ENCODE measurements around the gene SPATA24. TPM values are rescaled to one million over a fixed set of nuclear protein-coding genes. Genes with fewer than 3 reads are reported as not detected.
"Not testable (repeated sequence)": the region's sequence is repeated elsewhere in the genome, so short reads cannot be mapped to it uniquely, and the experiment has no call there.

Gene SPATA24
- total RNA-seq, 2 experiments from 2014 or later, result 3.8 to 4.0 TPM

DNA sequence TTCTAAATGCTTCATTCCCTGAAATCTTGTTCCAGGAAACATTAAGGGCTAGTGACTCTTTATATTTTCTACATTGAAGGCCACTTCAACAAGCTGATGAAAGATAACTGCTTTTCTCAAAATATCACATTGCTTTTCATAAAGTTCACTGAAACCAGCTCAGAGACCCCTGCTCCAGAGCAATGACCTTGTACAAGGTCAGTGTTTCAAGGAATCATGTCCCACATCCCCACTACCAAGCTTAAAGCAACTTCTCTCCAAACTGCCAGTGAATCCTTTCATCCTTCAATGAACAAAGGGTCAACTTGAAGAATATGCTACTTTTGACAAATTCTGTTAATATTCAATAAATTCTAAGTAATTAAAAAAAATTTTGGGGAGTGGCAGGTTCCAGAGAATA is 12.0 kb upstream of the SPATA24 start:
- DNase-seq (no peak), ATAC-seq (peak; percentile 28)
- POLR2A ChIA-PET, result interaction anchor here (0.8 to 1.8 kb wide), 6 partner anchors 10 to 148 kb away, joined by 3 to 9 read pairs (median 3); partner anchors contain the start of gene MATR3
- Mint-ChIP-seq H3K4me3 (peak overlapping the region; percentile 34), H3K9me3 (ENCODE audit: insufficient read depth) (no peaks in the 10 kb centered on the region), H3K36me3 (ENCODE audit: low read depth) (peaks cover 9% of the 10 kb centered on the region), H3K4me1 (ENCODE audit: low read depth) (peaks cover 58% of the 10 kb centered on the region), H3K27ac (peak overlapping the region; percentile 80), H3K27me3 (ENCODE audit: low read depth) (no peaks in the 10 kb centered on the region)
- CTCF ChIA-PET, result interaction anchor here (1.1 to 18.4 kb wide), 4 partner anchors 12 to 159 kb away, joined by 3 to 538 read pairs (median 6); partner anchors contain the start of genes PROB1 and SPATA24

DNA sequence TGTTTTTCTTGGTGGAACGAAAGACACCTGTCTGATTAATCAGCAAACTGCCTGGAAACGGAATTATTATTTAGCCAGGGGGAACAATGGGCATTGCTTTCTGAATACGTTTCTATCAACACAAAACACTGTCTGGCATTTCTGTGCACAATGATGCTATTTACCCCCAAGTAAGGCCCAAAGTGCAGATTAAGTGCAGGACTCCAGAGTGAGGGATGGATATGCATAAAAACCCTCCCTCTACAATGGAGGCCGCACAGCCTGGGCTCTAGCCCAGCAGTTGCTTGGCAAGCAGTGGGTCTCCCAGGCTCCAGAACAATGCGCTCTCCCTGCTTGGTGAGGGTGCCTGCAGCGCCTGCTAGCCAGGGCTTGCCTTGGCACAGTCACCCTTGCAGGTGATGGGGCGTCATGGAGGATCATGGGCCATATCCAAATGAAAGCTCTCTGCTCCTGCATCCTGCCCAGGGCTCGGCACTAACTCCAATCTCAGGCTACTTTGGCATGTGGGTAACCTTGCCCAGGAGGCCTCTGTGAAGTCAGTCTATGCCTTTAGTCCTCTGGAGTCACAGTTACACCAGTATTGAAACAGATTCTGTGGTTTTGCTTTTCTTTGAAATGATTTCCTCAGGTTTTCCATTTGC is 11.5 kb upstream of the SPATA24 start:
- Mint-ChIP-seq H3K4me1 (ENCODE audit: low read depth) (peaks cover 58% of the 10 kb centered on the region), H3K4me3 (peak overlapping the region; percentile 34), H3K27me3 (ENCODE audit: low read depth) (no peaks in the 10 kb centered on the region), H3K36me3 (ENCODE audit: low read depth) (peaks cover 9% of the 10 kb centered on the region), H3K9me3 (ENCODE audit: insufficient read depth) (no peaks in the 10 kb centered on the region), H3K27ac (peak overlapping the region; percentile 80)
- ChIA-PET POLR2A (interaction anchor here (0.8 to 1.8 kb wide), 8 partner anchors 9 to 151 kb away, joined by 3 to 9 read pairs (median 3); partner anchors contain the start of genes MATR3 and SPATA24), CTCF (interaction anchor here (0.6 to 18.4 kb wide), 7 partner anchors 12 to 160 kb away, joined by 3 to 538 read pairs (median 4); partner anchors contain the start of genes PROB1 and SPATA24)
- peak; percentile 43 for DNase-seq
- ATAC-seq, result peak; percentile 84

DNA sequence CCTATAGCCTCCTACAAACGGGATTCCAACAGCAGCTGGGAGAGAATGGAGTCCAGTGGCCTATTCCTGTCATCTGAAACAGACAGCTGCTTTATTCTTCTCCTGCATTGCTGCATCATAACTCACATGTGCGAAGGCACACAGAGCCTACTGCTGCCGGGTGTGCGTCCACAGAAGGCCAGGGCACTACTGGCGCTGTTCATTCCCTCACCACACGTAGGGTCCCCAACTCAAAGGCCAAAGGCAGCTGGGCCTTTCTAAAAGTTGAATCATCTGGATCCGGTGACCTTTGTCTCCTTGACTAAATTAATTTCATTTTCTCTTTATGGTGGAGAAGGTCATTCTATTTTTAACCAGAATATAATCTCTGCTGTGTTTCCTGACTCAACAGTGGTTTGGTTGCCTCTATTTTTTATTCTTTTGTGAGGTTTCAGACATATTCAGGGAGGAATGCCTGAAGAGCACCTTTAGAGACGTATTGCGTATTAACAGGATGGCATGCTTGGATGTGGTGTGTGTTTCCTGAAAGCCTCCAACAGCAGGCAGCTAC is 10.8 kb upstream of the SPATA24 start:
- ChIA-PET CTCF (interaction anchor here (0.6 to 18.4 kb wide), 9 partner anchors 8 to 219 kb away, joined by 3 to 538 read pairs (median 4); partner anchors contain the start of gene SPATA24), POLR2A (interaction anchor here (0.9 to 1.6 kb wide), 6 partner anchors 8 to 151 kb away, joined by 3 to 6 read pairs (median 3); partner anchors contain the start of genes PAIP2 and SPATA24)
- ATAC-seq (no peak), DNase-seq (no peak)
- Mint-ChIP-seq H3K4me1 (ENCODE audit: low read depth) (peaks cover 58% of the 10 kb centered on the region), H3K27me3 (ENCODE audit: low read depth) (no peaks in the 10 kb centered on the region), H3K27ac (peak overlapping the region; percentile 80), H3K4me3 (peak overlapping the region; percentile 32), H3K9me3 (ENCODE audit: insufficient read depth) (no peaks in the 10 kb centered on the region), H3K36me3 (ENCODE audit: low read depth) (peaks cover 9% of the 10 kb centered on the region)

DNA sequence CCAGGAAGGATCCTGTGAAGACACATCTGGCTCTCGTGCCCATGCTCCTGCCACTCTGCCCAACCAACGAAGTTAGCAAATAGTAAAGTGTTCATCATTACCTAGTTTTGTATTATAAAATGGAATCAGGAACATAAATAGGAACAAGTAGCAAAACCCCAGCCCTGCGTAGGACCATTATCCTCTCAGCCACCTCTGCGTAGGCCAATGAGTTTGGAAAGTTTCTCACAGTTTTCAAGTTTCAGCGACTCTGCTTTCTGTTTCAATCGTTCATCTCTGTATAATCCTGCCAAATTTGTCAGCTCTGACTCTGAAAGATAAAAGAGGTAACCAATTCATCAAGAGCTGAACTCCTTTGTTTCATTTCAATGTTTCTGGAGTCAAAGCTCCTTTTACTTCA is 10.1 kb upstream of the SPATA24 start:
- no peak for ATAC-seq
- H3K4me3 Mint-ChIP-seq, result no peak overlapping the region
- peaks cover 9% of the 10 kb centered on the region for H3K36me3 Mint-ChIP-seq (ENCODE audit: low read depth)
- H3K27ac Mint-ChIP-seq, result peak overlapping the region; percentile 30
- no peak for DNase-seq
- H3K4me1 Mint-ChIP-seq (ENCODE audit: low read depth), result peaks cover 58% of the 10 kb centered on the region
- ChIA-PET CTCF (interaction anchor here (0.9 to 18.4 kb wide), 9 partner anchors 9 to 220 kb away, joined by 3 to 538 read pairs (median 3); partner anchors contain the start of genes PAIP2 and SPATA24), POLR2A (interaction anchor here (0.8 to 1.6 kb wide), 7 partner anchors 8 to 152 kb away, joined by 3 to 6 read pairs (median 3); partner anchors contain the start of genes PAIP2 and SPATA24)
- no peaks in the 10 kb centered on the region for H3K27me3 Mint-ChIP-seq (ENCODE audit: low read depth)
- no peaks in the 10 kb centered on the region for H3K9me3 Mint-ChIP-seq (ENCODE audit: insufficient read depth)

DNA sequence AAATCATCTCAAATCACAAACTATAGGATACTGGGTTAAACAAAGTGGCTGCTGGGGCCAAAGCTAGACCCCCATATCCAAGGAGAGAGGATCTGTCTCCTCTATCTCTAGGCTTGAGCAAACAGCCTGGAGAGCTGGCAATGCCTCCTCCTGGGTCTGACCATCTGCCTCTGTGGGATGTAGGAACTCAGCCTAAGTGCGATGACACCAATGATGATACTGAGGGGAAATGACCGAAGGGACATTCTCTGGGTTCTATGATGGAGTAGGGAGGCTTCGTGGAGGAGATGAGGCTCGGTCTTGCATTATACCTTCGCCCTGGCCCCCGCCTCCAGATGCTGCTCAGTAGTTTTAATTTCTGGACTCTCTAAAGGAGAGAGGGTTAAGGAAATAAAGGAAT is 9.3 kb upstream of the SPATA24 start:
- no peak overlapping the region for H3K4me3 Mint-ChIP-seq
- H3K36me3 Mint-ChIP-seq (ENCODE audit: low read depth), result peaks cover 4% of the 10 kb centered on the region
- ATAC-seq, result no peak
- H3K9me3 Mint-ChIP-seq (ENCODE audit: insufficient read depth), result no peaks in the 10 kb centered on the region
- no peak for DNase-seq
- ChIA-PET POLR2A (interaction anchor here (0.8 kb wide), 1 partner anchor 124 kb away, joined by 3 read pairs; no protein-coding TSS in a partner anchor), CTCF (interaction anchor here (1.0 to 18.4 kb wide), 4 partner anchors 9 to 220 kb away, joined by 3 to 538 read pairs (median 3); partner anchors contain the start of genes PAIP2 and SPATA24)
- H3K27me3 Mint-ChIP-seq (ENCODE audit: low read depth), result no peaks in the 10 kb centered on the region
- peaks cover 51% of the 10 kb centered on the region for H3K4me1 Mint-ChIP-seq (ENCODE audit: low read depth)
- no peak overlapping the region for H3K27ac Mint-ChIP-seq

DNA sequence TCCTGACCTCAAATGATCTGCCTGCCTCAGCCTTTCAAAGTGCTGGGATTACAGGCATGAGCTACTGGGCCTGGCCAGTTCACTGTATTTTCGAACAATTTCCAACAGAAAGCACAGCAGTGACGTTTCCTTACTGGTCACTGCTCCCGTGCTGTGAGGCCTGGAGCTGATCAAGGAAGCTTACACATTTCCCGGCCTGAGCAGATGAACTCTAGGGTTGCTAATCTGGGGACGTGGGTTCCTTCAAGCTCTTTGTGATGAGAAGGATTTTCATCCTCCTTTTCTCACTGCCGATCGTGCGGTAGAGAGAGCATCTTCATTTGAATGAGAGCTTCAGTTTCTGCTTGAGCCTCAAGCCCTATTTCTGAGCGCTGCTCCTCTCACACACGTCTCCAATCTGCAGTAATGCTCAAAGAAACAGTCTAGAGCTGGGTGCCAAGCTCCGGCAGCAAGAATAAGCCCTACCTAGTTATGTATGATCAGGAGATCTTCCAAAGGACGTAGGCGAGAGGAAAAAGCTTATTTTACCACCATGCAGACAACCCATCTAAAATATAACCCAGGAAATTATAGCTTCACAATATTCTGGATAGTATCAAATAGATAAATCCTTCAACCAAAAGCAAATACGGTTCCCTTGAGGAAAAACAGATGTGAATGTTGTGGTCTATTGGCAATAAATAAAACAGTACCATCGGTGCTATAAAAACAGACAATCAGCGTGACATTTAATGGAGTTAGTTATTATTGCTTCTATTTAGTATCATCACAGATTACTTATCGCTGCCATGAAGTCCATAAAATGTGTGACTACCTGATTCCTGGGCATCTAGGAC is 7.3 kb upstream of the SPATA24 start:
- ChIA-PET POLR2A (interaction anchor here (0.6 kb wide), 2 partner anchors 116 to 759 kb away, joined by 3 to 4 read pairs; no protein-coding TSS in a partner anchor), CTCF (interaction anchor here (0.6 to 18.4 kb wide), 5 partner anchors 9 to 154 kb away, joined by 3 to 538 read pairs (median 3); no protein-coding TSS in a partner anchor)
- Mint-ChIP-seq H3K9me3 (ENCODE audit: insufficient read depth) (no peaks in the 10 kb centered on the region), H3K4me3 (no peak overlapping the region), H3K4me1 (ENCODE audit: low read depth) (peaks cover 49% of the 10 kb centered on the region), H3K27me3 (ENCODE audit: low read depth) (no peaks in the 10 kb centered on the region), H3K36me3 (ENCODE audit: low read depth) (peaks cover 4% of the 10 kb centered on the region), H3K27ac (no peak overlapping the region)
- ATAC-seq (no peak), DNase-seq (no peak)

DNA sequence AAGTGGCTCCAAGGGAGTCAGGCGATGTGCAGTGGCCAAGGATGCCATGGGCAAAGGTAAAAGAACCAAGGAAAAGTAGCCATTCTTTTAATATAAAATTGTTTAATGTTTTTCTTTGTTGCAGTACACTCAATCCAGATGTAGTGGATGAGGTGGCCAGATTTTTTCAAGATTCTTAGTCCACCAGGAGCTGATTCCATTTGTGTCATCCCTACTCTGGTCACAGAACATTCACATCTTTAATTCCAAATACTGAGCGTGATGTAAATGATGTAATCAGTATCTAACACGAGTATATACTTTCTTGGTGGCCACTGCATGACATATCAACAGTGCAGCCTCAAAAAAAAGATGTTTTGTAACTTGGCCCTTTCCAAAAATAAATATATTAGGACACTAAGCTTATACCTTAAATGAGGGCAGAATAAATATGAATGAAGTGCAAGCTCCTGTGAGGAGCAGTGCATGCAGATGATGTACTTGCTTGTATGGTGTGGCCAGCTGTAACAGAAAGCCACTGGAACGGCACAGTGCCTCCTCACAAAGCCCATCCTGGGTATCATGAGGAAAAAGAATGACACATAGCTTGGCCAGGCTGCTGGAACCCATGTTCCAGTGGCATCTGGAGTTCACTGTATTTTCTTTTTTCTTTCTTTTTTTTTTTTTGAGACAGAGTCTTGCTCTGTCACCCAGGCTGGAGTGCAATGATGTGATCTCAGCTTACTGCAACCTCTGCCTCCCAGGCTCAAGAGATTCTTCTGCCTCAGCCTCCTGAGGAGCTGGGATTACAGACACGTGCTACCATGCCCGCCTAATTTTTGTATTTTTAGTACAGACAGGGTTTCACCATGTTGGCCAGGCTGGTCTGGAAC is 6.5 kb upstream of the SPATA24 start:
- Mint-ChIP-seq H3K4me1 (ENCODE audit: low read depth) (peaks cover 41% of the 10 kb centered on the region), H3K4me3 (no peak overlapping the region), H3K27ac (no peak overlapping the region), H3K9me3 (ENCODE audit: insufficient read depth) (no peaks in the 10 kb centered on the region), H3K27me3 (ENCODE audit: low read depth) (no peaks in the 10 kb centered on the region), H3K36me3 (ENCODE audit: low read depth) (peaks cover 4% of the 10 kb centered on the region)
- CTCF ChIA-PET, result interaction anchor here (0.6 to 18.4 kb wide), 3 partner anchors 11 to 123 kb away, joined by 3 to 538 read pairs (median 23); no protein-coding TSS in a partner anchor
- no peak for DNase-seq
- no peak for ATAC-seq
- POLR2A ChIA-PET, result interaction anchor here (0.6 kb wide), 1 partner anchor 116 kb away, joined by 4 read pairs; no protein-coding TSS in a partner anchor

DNA sequence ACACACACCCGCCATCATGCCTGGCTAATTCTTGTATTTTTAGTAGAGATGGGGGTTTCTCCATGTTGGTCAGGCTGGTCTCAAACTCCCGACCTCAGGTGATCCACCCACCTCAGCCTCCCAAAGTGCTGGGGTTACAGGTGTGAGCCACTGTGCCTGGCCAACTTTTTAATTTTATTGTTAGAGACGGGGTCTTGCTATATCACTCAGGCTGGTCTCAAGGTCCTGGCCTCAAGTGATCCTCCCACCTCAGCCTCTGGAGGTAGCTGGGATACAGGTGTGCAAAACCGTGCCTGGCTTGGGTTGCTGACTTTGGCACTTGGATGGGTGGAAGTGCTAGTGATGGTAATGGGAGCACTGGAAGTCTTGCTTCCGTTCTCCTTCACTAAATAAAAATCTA is 5.2 kb upstream of the SPATA24 start:
- H3K36me3 Mint-ChIP-seq (ENCODE audit: low read depth); ATAC-seq; H3K4me3 Mint-ChIP-seq; H3K9me3 Mint-ChIP-seq (ENCODE audit: insufficient read depth); DNase-seq; POLR2A ChIA-PET; H3K27me3 Mint-ChIP-seq (ENCODE audit: low read depth); H3K27ac Mint-ChIP-seq: not testable (repeated sequence)
- CTCF ChIA-PET, result interaction anchor here (3.4 to 18.4 kb wide), 2 partner anchors 12 to 108 kb away, joined by 23 to 538 read pairs; no protein-coding TSS in a partner anchor
- H3K4me1 Mint-ChIP-seq (ENCODE audit: low read depth), result peaks cover 34% of the 10 kb centered on the region

DNA sequence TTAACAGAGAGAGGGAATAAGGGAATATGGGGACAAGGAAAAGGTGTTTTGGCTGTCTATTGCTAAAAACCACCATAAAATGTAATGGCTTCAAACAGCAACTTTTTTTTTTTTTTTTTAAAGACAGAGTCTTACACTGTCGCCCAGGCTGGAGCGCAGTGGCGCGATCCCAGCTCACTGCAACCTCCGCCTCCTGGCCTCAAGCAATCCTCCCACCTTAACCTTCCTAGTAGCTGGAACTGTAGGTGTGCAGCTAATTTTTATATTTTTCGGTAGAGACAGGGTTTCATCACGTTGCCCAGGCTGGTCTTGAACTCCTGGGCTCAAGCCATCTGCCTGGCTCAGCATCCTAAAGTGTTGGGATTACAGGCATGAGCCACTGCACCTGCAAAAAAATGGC is 4.3 kb upstream of the SPATA24 start:
- DNase-seq (no peak), ATAC-seq (no peak)
- ChIA-PET CTCF (interaction anchor here (1.5 to 18.4 kb wide), 4 partner anchors 11 to 109 kb away, joined by 3 to 538 read pairs (median 13); partner anchors contain the start of gene PROB1), POLR2A (no interaction called here)
- H3K4me1 Mint-ChIP-seq (ENCODE audit: low read depth), result peaks cover 31% of the 10 kb centered on the region
- H3K27ac Mint-ChIP-seq, result no peak overlapping the region
- no peaks in the 10 kb centered on the region for H3K9me3 Mint-ChIP-seq (ENCODE audit: insufficient read depth)
- H3K4me3 Mint-ChIP-seq, result no peak overlapping the region
- no peaks in the 10 kb centered on the region for H3K36me3 Mint-ChIP-seq (ENCODE audit: low read depth)
- H3K27me3 Mint-ChIP-seq (ENCODE audit: low read depth), result no peaks in the 10 kb centered on the region

DNA sequence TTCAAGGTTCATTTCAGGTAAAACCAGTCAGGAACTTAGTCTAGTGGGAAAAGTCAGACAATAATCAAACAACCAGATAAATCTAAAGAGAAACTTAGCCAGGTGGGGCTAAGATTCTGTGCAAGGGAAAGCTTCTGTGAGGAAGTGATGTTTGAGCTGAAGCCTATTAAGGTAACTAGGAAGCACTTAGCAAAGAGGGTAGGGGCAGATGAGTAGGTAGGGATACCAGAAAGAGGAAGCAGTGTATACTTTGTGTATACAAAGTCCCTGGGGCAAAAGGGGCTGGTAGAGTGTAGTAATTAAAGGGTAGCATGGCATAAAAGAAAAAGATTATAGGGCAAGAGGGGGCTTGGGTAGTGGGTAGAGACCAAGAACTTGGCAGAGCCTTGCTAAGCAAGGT is 3.6 kb upstream of the SPATA24 start:
- CTCF ChIA-PET, result interaction anchor here (1.5 to 3.5 kb wide), 3 partner anchors 11 to 14 kb away, joined by 3 to 21 read pairs (median 5); partner anchors contain the start of gene PROB1
- no peak overlapping the region for H3K4me3 Mint-ChIP-seq
- H3K27me3 Mint-ChIP-seq (ENCODE audit: low read depth), result no peaks in the 10 kb centered on the region
- ATAC-seq, result no peak
- peaks cover 30% of the 10 kb centered on the region for H3K4me1 Mint-ChIP-seq (ENCODE audit: low read depth)
- no peaks in the 10 kb centered on the region for H3K9me3 Mint-ChIP-seq (ENCODE audit: insufficient read depth)
- no peaks in the 10 kb centered on the region for H3K36me3 Mint-ChIP-seq (ENCODE audit: low read depth)
- no peak overlapping the region for H3K27ac Mint-ChIP-seq
- POLR2A ChIA-PET, result interaction anchor here (1.5 kb wide), 1 partner anchor 114 kb away, joined by 4 read pairs; the partner anchor contains the start of gene MATR3
- DNase-seq, result no peak
